ENCODE measurements around the gene UST. TPM values are rescaled to one million over a fixed set of nuclear protein-coding genes. Genes with fewer than 3 reads are reported as not detected.

UST gene
- total and polyA plus RNA-seq, 2 of the 8 experiments (the other 6 are each of a cell fraction or from before 2014, with no cell fraction given): 13.5 to 34.5 TPM

DNA sequence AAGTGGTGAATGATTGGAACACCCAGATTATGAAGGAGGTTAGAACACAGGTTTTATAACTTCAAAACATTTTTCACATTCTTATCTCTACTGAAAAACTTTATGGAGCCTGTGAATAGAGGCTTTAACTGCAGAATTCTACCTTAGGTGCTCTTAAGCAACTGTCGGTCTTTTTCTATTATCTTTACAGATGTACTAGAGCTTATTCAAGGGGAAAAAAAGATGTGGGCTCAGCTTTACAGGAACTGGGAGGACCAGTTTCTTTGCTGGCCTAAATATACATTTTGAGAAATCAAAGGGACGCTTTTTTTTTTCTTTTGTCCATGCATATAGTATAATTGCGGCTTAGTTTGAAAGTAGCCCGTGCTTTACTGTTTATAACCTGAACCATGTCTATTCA lies 58.9 kb downstream of the UST start:
- Histone ChIP-seq H2BK20ac (ENCODE audit: low read length) (no peak overlapping the region), H2BK15ac (ENCODE audit: low read length) (no peak overlapping the region), H4K5ac (ENCODE audit: insufficient read length, low read depth, low read length) (no peak overlapping the region), H3K18ac (ENCODE audit: extremely low read depth, low read length) (no peak overlapping the region), H2AFZ (ENCODE audit: low read length) (no peak overlapping the region), H3K9ac (replicated peaks in 1 of 4; ENCODE audit: extremely low read depth in 1 of 4, low read depth in 3 of 4, low read length in 3 of 4) (no peak overlapping the region), H2BK5ac (ENCODE audit: low read depth, low read length) (no peak overlapping the region), H4K91ac (replicated peaks; ENCODE audit: insufficient read length, low read length) (no peak overlapping the region), H3K4me2 (ENCODE audit: insufficient read depth in 1 of 2, low read depth in 2 of 2, low read length in 2 of 2) (no peak overlapping the region), H3K79me2 (ENCODE audit: control insufficient read depth in 1 of 2, insufficient read depth in 2 of 2, low read length in 2 of 2) (peaks cover 12 to 98% of the 10 kb centered on the region in 2 experiments), H3K4me1 (replicated peaks in 1 of 4; ENCODE audit: control insufficient read depth in 3 of 4, insufficient read depth in 4 of 4, low read length in 3 of 4) (peaks cover 3 to 11% (median 7%) of the 10 kb centered on the region in 4 experiments; a peak in 5 of 7 replicates), H3K27ac (ENCODE audit: low read depth, low read length) (no peak overlapping the region), H2BK120ac (replicated peaks; ENCODE audit: low read depth, low read length) (no peak overlapping the region), H3K4me3 (ENCODE audit: extremely low read depth in 1 of 4, insufficient read depth in 2 of 4, low read depth in 3 of 4, low read length in 4 of 4) (no peak overlapping the region), H3K9me3 (ENCODE audit: insufficient read depth in 2 of 2, low read depth in 1 of 2, low read length in 1 of 2) (no peaks in the 10 kb centered on the region), H3K36me3 (ENCODE audit: control insufficient read depth in 2 of 4, insufficient read depth in 4 of 4, low read length in 3 of 4) (no peaks in the 10 kb centered on the region; a peak in 1 of 8 replicates), H3K27me3 (replicated peaks in 1 of 4; ENCODE audit: control insufficient read depth in 3 of 4, extremely low read depth in 1 of 4, insufficient read depth in 3 of 4, low read length in 3 of 4) (peaks cover 0 to 1% (median 0%) of the 10 kb centered on the region in 4 experiments; a peak in 1 of 7 replicates), H2BK12ac (ENCODE audit: low read depth, low read length) (no peak overlapping the region), H3K4ac (replicated peaks; ENCODE audit: insufficient read length, low read depth, low read length) (no peak overlapping the region), H3K79me1 (ENCODE audit: low read depth, low read length) (peaks cover 12% of the 10 kb centered on the region), H3K23ac (ENCODE audit: insufficient read length) (no peak overlapping the region), H3K23me2 (ENCODE audit: low read depth, low read length) (no peaks in the 10 kb centered on the region), H2AK5ac (ENCODE audit: low read depth, low read length) (no peak overlapping the region), H3K56ac (replicated peaks; ENCODE audit: insufficient read length, low read depth, low read length) (no peak overlapping the region), H3K14ac (ENCODE audit: insufficient read length) (no peak overlapping the region), H4K20me1 (replicated peaks in 1 of 2; ENCODE audit: control insufficient read depth in 1 of 2, insufficient read depth in 2 of 2, low read length in 2 of 2) (peaks cover 0 to 13% of the 10 kb centered on the region in 2 experiments), H4K8ac (ENCODE audit: extremely low read depth, insufficient read depth, low read length) (no peak overlapping the region)
- ChIA-PET CTCF (ENCODE audit: partially characterized antibody) (interaction anchor here (1.0 kb wide), 1 partner anchor 23 kb away, joined by 3 read pairs; no protein-coding TSS in a partner anchor), POLR2A (ENCODE audit: partially characterized antibody) (no interaction called here)
- DNase-seq (ENCODE audit: low read depth in 1 of 2, low spot score in 2 of 2) (no peak), FAIRE-seq (no peak)
- 89% methylated on average over 4 of the region's 4 CpGs; no CpG with 5 or more reads in 1 of the 2 experiments for WGBS, 2 experiments (ENCODE audit: extremely low coverage in 1 of 2, insufficient coverage in 1 of 2, insufficient read length in 1 of 2, insufficient replicate concordance in 2 of 2, low coverage in 1 of 2, low lambda C conversion rate in 2 of 2, missing lambda C conversion rate in 1 of 2)
- TF ChIP-seq NRF1 (IDR thresholded peaks at IDR 0.05; ENCODE audit: low read depth, low read length) (no peak), POLR2A (IDR thresholded peaks at IDR 0.05; ENCODE audit: control extremely low read depth in 1 of 2, low read depth in 2 of 2, low read length in 2 of 2) (no peak), CHD2 (IDR thresholded peaks at IDR 0.05; ENCODE audit: low read length) (no peak), KDM4A (IDR thresholded peaks at IDR 0.05; ENCODE audit: low read depth, low read length, severe bottlenecking) (no peak), SP4 (IDR thresholded peaks at IDR 0.05; ENCODE audit: low read length) (no peak), EP300 (IDR thresholded peaks at IDR 0.05; ENCODE audit: borderline replicate concordance in 1 of 2, low read depth in 2 of 2, low read length in 2 of 2) (no peak), RNF2 (IDR thresholded peaks at IDR 0.05; ENCODE audit: borderline replicate concordance, low read depth, low read length, missing control alignments, poor library complexity, severe bottlenecking) (no peak), HDAC2 (IDR thresholded peaks at IDR 0.05; ENCODE audit: borderline replicate concordance in 1 of 2, low read depth in 2 of 2, low read length in 2 of 2) (no peak), JUN (IDR thresholded peaks at IDR 0.05; ENCODE audit: low read depth, low read length) (no peak), TBP (IDR thresholded peaks at IDR 0.05; ENCODE audit: low read depth, low read length) (no peak), CEBPB (IDR thresholded peaks at IDR 0.05; ENCODE audit: low read depth, low read length) (no peak), RAD21 (IDR thresholded peaks at IDR 0.05 in 1 of 2, conservative IDR thresholded peaks at IDR 0.05 in 1 of 2; ENCODE audit: low read depth in 2 of 2, low read length in 2 of 2) (no peak)
- TF ChIP-seq, protein P1, sequence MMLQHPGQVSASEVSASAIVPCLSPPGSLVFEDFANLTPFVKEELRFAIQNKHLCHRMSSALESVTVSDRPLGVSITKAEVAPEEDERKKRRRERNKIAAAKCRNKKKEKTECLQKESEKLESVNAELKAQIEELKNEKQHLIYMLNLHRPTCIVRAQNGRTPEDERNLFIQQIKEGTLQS (IDR thresholded peaks at IDR 0.05; ENCODE audit: insufficient read depth, low read depth, low read length): no peak

Data from H1 (cell line).